ENCODE measurements around the gene PCDHB11. TPM values are rescaled to one million over a fixed set of nuclear protein-coding genes. Genes with fewer than 3 reads are reported as not detected.
"Not testable (repeated sequence)": the region's sequence is repeated elsewhere in the genome, so short reads cannot be mapped to it uniquely, and the experiment has no call there.

PCDHB11 gene
- polyA plus RNA-seq, 3 donors, result not detected

DNA sequence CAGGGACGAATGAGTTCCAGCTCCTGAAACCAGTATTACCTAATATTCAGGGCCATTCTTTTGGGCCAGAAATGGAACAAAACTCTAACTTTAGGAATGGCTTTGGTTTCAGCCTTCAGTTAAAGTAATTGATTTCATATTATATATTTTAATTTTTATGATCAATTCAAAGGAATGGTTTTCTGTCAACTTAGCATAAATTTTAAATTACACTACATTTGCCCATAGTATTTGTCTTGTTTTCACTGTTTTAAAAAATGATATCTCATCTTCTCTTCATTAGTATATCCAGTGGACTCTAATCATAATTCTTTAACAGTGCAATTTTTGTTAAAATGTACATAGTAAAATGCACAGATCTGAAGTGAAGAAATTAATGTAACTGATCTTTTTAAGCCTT lies 19.1 kb upstream of the PCDHB11 start:
- no peak for DNase-seq
- Mint-ChIP-seq H3K36me3 (no peaks in the 10 kb centered on the region), H3K9me3 (peaks cover 12 to 37% (median 32%) of the 10 kb centered on the region in 7 donors), H3K4me3 (no peak overlapping the region), H3K27me3 (ENCODE audit: low read depth in 3 of 3) (peaks cover 4 to 29% (median 12%) of the 10 kb centered on the region in 3 donors), H3K27ac (no peak overlapping the region), H3K4me1 (no peaks in the 10 kb centered on the region)
- Histone ChIP-seq H3K27ac (ENCODE audit: low read depth in 1 of 2, low read length in 2 of 2) (no peak overlapping the region), H4K20me1 (ENCODE audit: insufficient read depth, low read length) (no peaks in the 10 kb centered on the region), H3K27me3 (ENCODE audit: control insufficient read depth in 2 of 2, insufficient read depth in 2 of 2, low read length in 2 of 2) (peaks cover 8 to 20% of the 10 kb centered on the region in 2 donors), H3K9ac (ENCODE audit: insufficient read depth, low read length, poor library complexity, severe bottlenecking) (no peak overlapping the region), H2AFZ (ENCODE audit: insufficient read depth, low read depth, low read length, poor library complexity, severe bottlenecking) (no peak overlapping the region), H3K79me2 (ENCODE audit: insufficient read depth, low read length) (no peaks in the 10 kb centered on the region), H3K36me3 (replicated peaks in 1 of 2; ENCODE audit: control insufficient read depth in 1 of 2, insufficient read depth in 2 of 2, low read length in 2 of 2) (no peaks in the 10 kb centered on the region), H3K9me3 (replicated peaks in 1 of 2; ENCODE audit: control insufficient read depth in 1 of 2, insufficient read depth in 1 of 2, low read length in 2 of 2) (peaks cover 43 to 55% of the 10 kb centered on the region in 2 donors), H3K4me3 (replicated peaks in 1 of 3; ENCODE audit: low read depth in 2 of 3, low read length in 3 of 3) (no peak overlapping the region), H3K4me2 (replicated peaks; ENCODE audit: extremely low read depth, low read length, poor library complexity, severe bottlenecking) (no peak overlapping the region), H3K4me1 (ENCODE audit: control insufficient read depth in 1 of 2, insufficient read depth in 2 of 2, low read length in 2 of 2) (no peaks in the 10 kb centered on the region)
- intact Hi-C loops (cut with micrococcal nuclease), result no loop called here
- TF ChIP-seq, protein P1, sequence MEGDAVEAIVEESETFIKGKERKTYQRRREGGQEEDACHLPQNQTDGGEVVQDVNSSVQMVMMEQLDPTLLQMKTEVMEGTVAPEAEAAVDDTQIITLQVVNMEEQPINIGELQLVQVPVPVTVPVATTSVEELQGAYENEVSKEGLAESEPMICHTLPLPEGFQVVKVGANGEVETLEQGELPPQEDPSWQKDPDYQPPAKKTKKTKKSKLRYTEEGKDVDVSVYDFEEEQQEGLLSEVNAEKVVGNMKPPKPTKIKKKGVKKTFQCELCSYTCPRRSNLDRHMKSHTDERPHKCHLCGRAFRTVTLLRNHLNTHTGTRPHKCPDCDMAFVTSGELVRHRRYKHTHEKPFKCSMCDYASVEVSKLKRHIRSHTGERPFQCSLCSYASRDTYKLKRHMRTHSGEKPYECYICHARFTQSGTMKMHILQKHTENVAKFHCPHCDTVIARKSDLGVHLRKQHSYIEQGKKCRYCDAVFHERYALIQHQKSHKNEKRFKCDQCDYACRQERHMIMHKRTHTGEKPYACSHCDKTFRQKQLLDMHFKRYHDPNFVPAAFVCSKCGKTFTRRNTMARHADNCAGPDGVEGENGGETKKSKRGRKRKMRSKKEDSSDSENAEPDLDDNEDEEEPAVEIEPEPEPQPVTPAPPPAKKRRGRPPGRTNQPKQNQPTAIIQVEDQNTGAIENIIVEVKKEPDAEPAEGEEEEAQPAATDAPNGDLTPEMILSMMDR (IDR thresholded peaks at IDR 0.05), result no peak
- WGBS (ENCODE audit: insufficient coverage), result no CpG with 5 or more reads among the region's 1 CpG

DNA sequence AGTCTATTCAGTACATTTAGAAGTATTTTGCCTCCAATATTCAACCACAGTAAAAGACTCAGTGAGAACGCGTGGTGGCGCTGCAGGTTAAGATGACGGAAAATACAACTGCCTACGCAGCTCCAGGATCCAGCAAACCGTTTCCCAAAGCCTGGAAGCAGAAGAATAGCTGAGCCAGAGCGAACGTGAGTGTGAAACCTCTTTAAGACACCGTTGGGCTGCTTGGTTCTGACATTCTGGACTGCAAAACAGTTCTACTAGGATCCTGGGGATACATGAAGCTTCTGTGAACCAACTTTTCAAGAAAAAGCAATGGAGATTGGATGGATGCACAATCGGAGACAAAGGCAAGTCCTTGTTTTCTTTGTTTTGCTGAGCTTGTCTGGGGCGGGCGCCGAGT lies 17.2 kb upstream of the PCDHB11 start, which contains the start of gene PCDHB16:
TSS of gene PCDHB16 (plus strand) at position 140 of the 400 bp plus-strand sequence. CDS start at position 313, 173 bp downstream.
- TF ChIP-seq, protein P1 (IDR thresholded peaks at IDR 0.05), result no peak
- no peaks in the 10 kb centered on the region for H3K36me3 Mint-ChIP-seq
- no peak within 1 kb of the TSS for H3K27ac Mint-ChIP-seq
- WGBS (ENCODE audit: insufficient coverage), result 17% methylated on average over 13 of the region's 13 CpGs
- H3K27me3 Mint-ChIP-seq (ENCODE audit: low read depth in 3 of 3), result peaks cover 4 to 30% (median 14%) of the 10 kb centered on the region in 3 donors
- Histone ChIP-seq H3K4me1 (ENCODE audit: control insufficient read depth in 1 of 2, insufficient read depth in 2 of 2, low read length in 2 of 2) (no peaks in the 10 kb centered on the region), H3K27ac (ENCODE audit: low read depth in 1 of 2, low read length in 2 of 2) (no peak within 1 kb of the TSS), H3K79me2 (ENCODE audit: insufficient read depth, low read length) (no peaks in the 10 kb centered on the region), H2AFZ (ENCODE audit: insufficient read depth, low read depth, low read length, poor library complexity, severe bottlenecking) (no peak within 1 kb of the TSS), H3K9me3 (replicated peaks in 1 of 2; ENCODE audit: control insufficient read depth in 1 of 2, insufficient read depth in 1 of 2, low read length in 2 of 2) (peaks cover 46 to 53% of the 10 kb centered on the region in 2 donors), H3K27me3 (ENCODE audit: control insufficient read depth in 2 of 2, insufficient read depth in 2 of 2, low read length in 2 of 2) (peaks cover 6 to 22% of the 10 kb centered on the region in 2 donors), H3K36me3 (replicated peaks in 1 of 2; ENCODE audit: control insufficient read depth in 1 of 2, insufficient read depth in 2 of 2, low read length in 2 of 2) (no peaks in the 10 kb centered on the region), H4K20me1 (ENCODE audit: insufficient read depth, low read length) (no peaks in the 10 kb centered on the region), H3K9ac (ENCODE audit: insufficient read depth, low read length, poor library complexity, severe bottlenecking) (no peak within 1 kb of the TSS), H3K4me2 (replicated peaks; ENCODE audit: extremely low read depth, low read length, poor library complexity, severe bottlenecking) (no peak within 1 kb of the TSS), H3K4me3 (replicated peaks in 1 of 3; ENCODE audit: low read depth in 2 of 3, low read length in 3 of 3) (no peak within 1 kb of the TSS)
- intact Hi-C loops (cut with micrococcal nuclease), result no loop called here
- no peak within 1 kb of the TSS for H3K4me3 Mint-ChIP-seq
- DNase-seq, result no peak
- H3K4me1 Mint-ChIP-seq, result no peaks in the 10 kb centered on the region
- H3K9me3 Mint-ChIP-seq, result peaks cover 12 to 45% (median 37%) of the 10 kb centered on the region in 7 donors

DNA sequence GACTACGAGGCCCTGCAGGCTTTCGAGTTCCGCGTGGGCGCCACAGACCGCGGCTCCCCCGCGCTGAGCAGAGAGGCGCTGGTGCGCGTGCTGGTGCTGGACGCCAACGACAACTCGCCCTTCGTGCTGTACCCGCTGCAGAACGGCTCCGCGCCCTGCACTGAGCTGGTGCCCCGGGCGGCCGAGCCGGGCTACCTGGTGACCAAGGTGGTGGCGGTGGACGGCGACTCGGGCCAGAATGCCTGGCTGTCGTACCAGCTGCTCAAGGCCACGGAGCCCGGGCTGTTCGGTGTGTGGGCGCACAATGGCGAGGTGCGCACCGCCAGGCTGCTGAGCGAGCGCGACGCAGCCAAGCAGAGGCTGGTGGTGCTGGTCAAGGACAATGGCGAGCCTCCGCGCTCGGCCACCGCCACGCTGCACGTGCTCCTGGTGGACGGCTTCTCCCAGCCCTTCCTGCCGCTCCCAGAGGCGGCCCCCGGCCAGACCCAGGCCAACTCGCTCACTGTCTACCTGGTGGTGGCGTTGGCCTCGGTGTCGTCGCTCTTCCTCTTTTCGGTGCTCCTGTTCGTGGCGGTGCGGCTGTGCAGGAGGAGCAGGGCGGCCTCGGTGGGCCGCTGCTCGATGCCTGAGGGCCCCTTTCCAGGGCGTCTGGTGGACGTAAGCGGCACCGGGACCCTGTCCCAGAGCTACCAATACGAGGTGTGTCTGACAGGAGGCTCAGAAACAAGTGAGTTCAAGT lies 15.1 kb upstream of the PCDHB11 start:
- H4K20me1 ChIP-seq (ENCODE audit: insufficient read depth, low read length); H3K4me1 ChIP-seq (ENCODE audit: control insufficient read depth in 1 of 2, insufficient read depth in 2 of 2, low read length in 2 of 2); H3K4me2 ChIP-seq (replicated peaks; ENCODE audit: extremely low read depth, low read length, poor library complexity, severe bottlenecking); H3K27ac ChIP-seq (ENCODE audit: low read depth in 1 of 2, low read length in 2 of 2); H3K27ac Mint-ChIP-seq; H3K9ac ChIP-seq (ENCODE audit: insufficient read depth, low read length, poor library complexity, severe bottlenecking); H3K4me3 ChIP-seq (replicated peaks in 1 of 3; ENCODE audit: low read depth in 2 of 3, low read length in 3 of 3); intact Hi-C loops (cut with micrococcal nuclease); H2AFZ ChIP-seq (ENCODE audit: insufficient read depth, low read depth, low read length, poor library complexity, severe bottlenecking); H3K36me3 ChIP-seq (replicated peaks in 1 of 2; ENCODE audit: control insufficient read depth in 1 of 2, insufficient read depth in 2 of 2, low read length in 2 of 2); DNase-seq; H3K36me3 Mint-ChIP-seq; H3K79me2 ChIP-seq (ENCODE audit: insufficient read depth, low read length); H3K4me1 Mint-ChIP-seq: not testable (repeated sequence)
- H3K9me3 ChIP-seq (replicated peaks in 1 of 2; ENCODE audit: control insufficient read depth in 1 of 2, insufficient read depth in 1 of 2, low read length in 2 of 2), result peaks cover 43 to 47% of the 10 kb centered on the region in 2 donors
- H3K27me3 Mint-ChIP-seq (ENCODE audit: low read depth in 3 of 3), result peaks cover 11 to 45% (median 28%) of the 10 kb centered on the region in 3 donors
- peaks cover 16 to 58% (median 50%) of the 10 kb centered on the region in 7 donors for H3K9me3 Mint-ChIP-seq
- peaks cover 0 to 29% of the 10 kb centered on the region in 2 donors for H3K27me3 ChIP-seq (ENCODE audit: control insufficient read depth in 2 of 2, insufficient read depth in 2 of 2, low read length in 2 of 2)
- H3K4me3 Mint-ChIP-seq, result peak overlapping the region in 1 of 2 donors; percentile 57
- 30% methylated on average over 27 of the region's 69 CpGs for WGBS (ENCODE audit: insufficient coverage)
